ENCODE results near the gene NFASC. TPM values are rescaled to one million over a fixed set of nuclear protein-coding genes. Genes with fewer than 3 reads are reported as not detected.

The NFASC gene
- total RNA-seq, 1 donor from 2014 or later = 6.9 TPM

- Mint-ChIP-seq H3K4me3 (ENCODE audit: low read depth) (no peak overlapping the region), H3K4me1 (ENCODE audit: low read depth) (no peaks in the 10 kb centered on the region), H3K9me3 (ENCODE audit: low read depth) (no peaks in the 10 kb centered on the region), H3K36me3 (ENCODE audit: insufficient read depth) (no peaks in the 10 kb centered on the region), H3K27me3 (peaks cover 15% of the 10 kb centered on the region), H3K27ac (no peak overlapping the region)
- no peak for DNase-seq (ENCODE audit: low spot score, unreplicated experiment)
- TF ChIP-seq, protein P1, sequence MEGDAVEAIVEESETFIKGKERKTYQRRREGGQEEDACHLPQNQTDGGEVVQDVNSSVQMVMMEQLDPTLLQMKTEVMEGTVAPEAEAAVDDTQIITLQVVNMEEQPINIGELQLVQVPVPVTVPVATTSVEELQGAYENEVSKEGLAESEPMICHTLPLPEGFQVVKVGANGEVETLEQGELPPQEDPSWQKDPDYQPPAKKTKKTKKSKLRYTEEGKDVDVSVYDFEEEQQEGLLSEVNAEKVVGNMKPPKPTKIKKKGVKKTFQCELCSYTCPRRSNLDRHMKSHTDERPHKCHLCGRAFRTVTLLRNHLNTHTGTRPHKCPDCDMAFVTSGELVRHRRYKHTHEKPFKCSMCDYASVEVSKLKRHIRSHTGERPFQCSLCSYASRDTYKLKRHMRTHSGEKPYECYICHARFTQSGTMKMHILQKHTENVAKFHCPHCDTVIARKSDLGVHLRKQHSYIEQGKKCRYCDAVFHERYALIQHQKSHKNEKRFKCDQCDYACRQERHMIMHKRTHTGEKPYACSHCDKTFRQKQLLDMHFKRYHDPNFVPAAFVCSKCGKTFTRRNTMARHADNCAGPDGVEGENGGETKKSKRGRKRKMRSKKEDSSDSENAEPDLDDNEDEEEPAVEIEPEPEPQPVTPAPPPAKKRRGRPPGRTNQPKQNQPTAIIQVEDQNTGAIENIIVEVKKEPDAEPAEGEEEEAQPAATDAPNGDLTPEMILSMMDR (IDR thresholded peaks at IDR 0.05; ENCODE audit: unreplicated experiment) = no peak
Observed at GRCh38 chr1:204946640-204947039, 76.0 kb downstream of the NFASC start.

- Mint-ChIP-seq H3K4me3 (ENCODE audit: low read depth) (no peak overlapping the region), H3K4me1 (ENCODE audit: low read depth) (no peaks in the 10 kb centered on the region), H3K36me3 (ENCODE audit: insufficient read depth) (no peaks in the 10 kb centered on the region), H3K27ac (no peak overlapping the region), H3K9me3 (ENCODE audit: low read depth) (no peaks in the 10 kb centered on the region), H3K27me3 (peaks cover 16% of the 10 kb centered on the region)
- TF ChIP-seq, protein P1 (IDR thresholded peaks at IDR 0.05; ENCODE audit: unreplicated experiment) = no peak
- no peak for DNase-seq (ENCODE audit: low spot score, unreplicated experiment)
Observed at GRCh38 chr1:204947338-204947737, 76.7 kb downstream of the NFASC start.

- no peak overlapping the region for H3K27ac Mint-ChIP-seq
- no peaks in the 10 kb centered on the region for H3K9me3 Mint-ChIP-seq (ENCODE audit: low read depth)
- H3K27me3 Mint-ChIP-seq = peaks cover 17% of the 10 kb centered on the region
Observed at GRCh38 chr1:204947747-204948146, 77.1 kb downstream of the NFASC start.

DNA sequence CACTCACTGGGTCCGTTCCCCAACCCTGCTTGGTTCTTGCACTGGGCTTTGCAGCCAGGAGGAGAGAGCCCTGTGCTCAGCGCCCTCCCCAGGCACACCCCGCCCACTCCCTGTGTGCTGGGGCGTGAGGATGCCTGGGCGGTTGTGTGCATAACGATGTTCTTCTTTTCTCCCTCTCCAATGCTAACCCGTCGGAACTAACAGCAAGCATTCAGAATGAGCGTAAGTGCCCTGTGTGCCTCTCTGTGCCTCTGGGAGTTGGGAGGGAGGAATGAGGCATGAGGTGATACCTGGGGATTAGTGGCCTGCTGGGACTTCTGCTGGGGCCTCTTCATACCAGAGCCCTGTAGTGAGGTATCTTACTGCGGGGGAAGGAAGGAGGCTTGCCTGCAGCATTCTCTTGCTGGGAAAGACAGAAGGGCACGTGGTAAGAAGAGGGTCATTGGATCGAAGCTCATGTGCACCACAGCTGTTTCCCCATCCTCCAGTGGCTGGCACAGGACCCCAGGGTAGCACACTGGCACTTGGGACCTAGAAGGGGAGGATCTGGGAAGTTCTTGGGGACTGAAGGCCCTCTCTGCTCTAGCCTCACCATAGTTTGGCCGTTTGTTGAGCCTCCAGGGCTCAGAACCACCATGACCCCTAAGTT lies 79.8 kb downstream of the NFASC start:
- no peak overlapping the region for H3K4me3 Mint-ChIP-seq (ENCODE audit: low read depth)
- H3K27me3 Mint-ChIP-seq = peaks cover 17% of the 10 kb centered on the region
- DNase-seq (ENCODE audit: low spot score, unreplicated experiment) = no peak
- H3K9me3 Mint-ChIP-seq (ENCODE audit: low read depth) = no peaks in the 10 kb centered on the region
- TF ChIP-seq, protein P1 (IDR thresholded peaks at IDR 0.05; ENCODE audit: unreplicated experiment) = no peak
- H3K4me1 Mint-ChIP-seq (ENCODE audit: low read depth) = no peaks in the 10 kb centered on the region
- H3K27ac Mint-ChIP-seq = no peak overlapping the region
- H3K36me3 Mint-ChIP-seq (ENCODE audit: insufficient read depth) = no peaks in the 10 kb centered on the region

More at GRCh38 chr1:204947747-204948146, 77.1 kb downstream of the NFASC start:
- TF ChIP-seq, protein P1 (IDR thresholded peaks at IDR 0.05; ENCODE audit: unreplicated experiment) = no peak
- no peak for DNase-seq (ENCODE audit: low spot score, unreplicated experiment)
- Mint-ChIP-seq H3K4me3 (ENCODE audit: low read depth) (no peak overlapping the region), H3K36me3 (ENCODE audit: insufficient read depth) (no peaks in the 10 kb centered on the region), H3K4me1 (ENCODE audit: low read depth) (no peaks in the 10 kb centered on the region)

- H3K36me3 Mint-ChIP-seq (ENCODE audit: insufficient read depth) = no peaks in the 10 kb centered on the region
- H3K4me1 Mint-ChIP-seq (ENCODE audit: low read depth) = no peaks in the 10 kb centered on the region
- TF ChIP-seq, protein P1 (IDR thresholded peaks at IDR 0.05; ENCODE audit: unreplicated experiment) = no peak
- no peak overlapping the region for H3K27ac Mint-ChIP-seq
- peaks cover 23% of the 10 kb centered on the region for H3K27me3 Mint-ChIP-seq
- no peaks in the 10 kb centered on the region for H3K9me3 Mint-ChIP-seq (ENCODE audit: low read depth)
- H3K4me3 Mint-ChIP-seq (ENCODE audit: low read depth) = no peak overlapping the region
- DNase-seq (ENCODE audit: low spot score, unreplicated experiment) = no peak
Observed at GRCh38 chr1:204958317-204959307, 88.0 kb downstream of the NFASC start.
